Measurements from ENCODE around the gene ZNF17. TPM values are rescaled to one million over a fixed set of nuclear protein-coding genes. Genes with fewer than 3 reads are reported as not detected.
"Not testable (repeated sequence)": the region's sequence is repeated elsewhere in the genome, so short reads cannot be mapped to it uniquely, and the experiment has no call there.

The ZNF17 gene
- total and polyA plus RNA-seq, 2 of the 8 experiments (the other 6 are each of a cell fraction or from before 2014, with no cell fraction given), result 3.8 to 10.2 TPM

DNA sequence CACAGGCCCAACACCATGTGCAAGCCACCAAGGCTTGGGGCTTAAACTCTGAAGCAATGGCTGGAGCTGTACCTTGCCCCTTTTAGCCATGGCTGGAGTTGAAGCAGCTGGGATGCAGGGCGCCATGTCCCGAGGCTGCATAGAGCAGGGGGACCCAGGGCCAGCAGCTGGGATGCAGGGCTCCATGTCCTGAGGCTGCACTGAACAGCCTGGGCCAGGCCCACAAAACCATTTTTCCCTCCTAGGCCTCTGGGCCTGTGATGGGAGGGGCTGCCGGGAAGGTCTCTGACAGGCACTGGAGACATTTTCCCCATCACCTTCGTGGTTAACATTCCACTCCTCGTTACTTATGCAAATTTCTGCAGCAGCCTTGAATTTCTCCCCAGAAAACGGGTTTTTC, 36.8 kb upstream of the ZNF17 start:
- Histone ChIP-seq H3K9me3 (ENCODE audit: insufficient read depth in 2 of 2, low read depth in 1 of 2, low read length in 1 of 2) (peaks cover 35 to 37% of the 10 kb centered on the region in 2 experiments), H2BK120ac (replicated peaks; ENCODE audit: low read depth, low read length) (no peak overlapping the region), H3K4me3 (ENCODE audit: extremely low read depth in 1 of 4, insufficient read depth in 2 of 4, low read depth in 3 of 4, low read length in 4 of 4) (no peak overlapping the region), H3K18ac (ENCODE audit: extremely low read depth, low read length) (no peak overlapping the region), H3K79me2 (ENCODE audit: control insufficient read depth in 1 of 2, insufficient read depth in 2 of 2, low read length in 2 of 2) (no peaks in the 10 kb centered on the region), H3K9ac (replicated peaks in 1 of 4; ENCODE audit: extremely low read depth in 1 of 4, low read depth in 3 of 4, low read length in 3 of 4) (no peak overlapping the region), H3K14ac (ENCODE audit: insufficient read length) (no peak overlapping the region), H3K23ac (ENCODE audit: insufficient read length) (no peak overlapping the region), H3K56ac (replicated peaks; ENCODE audit: insufficient read length, low read depth, low read length) (no peak overlapping the region), H2BK5ac (ENCODE audit: low read depth, low read length) (no peak overlapping the region), H2BK20ac (ENCODE audit: low read length) (no peak overlapping the region), H3K4me1 (replicated peaks in 1 of 4; ENCODE audit: control insufficient read depth in 3 of 4, insufficient read depth in 4 of 4, low read length in 3 of 4) (no peaks in the 10 kb centered on the region), H2BK12ac (ENCODE audit: low read depth, low read length) (no peak overlapping the region), H3K4me2 (ENCODE audit: insufficient read depth in 1 of 2, low read depth in 2 of 2, low read length in 2 of 2) (no peak overlapping the region), H2AK5ac (ENCODE audit: low read depth, low read length) (no peak overlapping the region), H3K79me1 (ENCODE audit: low read depth, low read length) (no peaks in the 10 kb centered on the region), H3K23me2 (ENCODE audit: low read depth, low read length) (no peaks in the 10 kb centered on the region), H2BK15ac (ENCODE audit: low read length) (no peak overlapping the region), H4K91ac (replicated peaks; ENCODE audit: insufficient read length, low read length) (no peak overlapping the region), H3K4ac (replicated peaks; ENCODE audit: insufficient read length, low read depth, low read length) (no peak overlapping the region), H3K36me3 (ENCODE audit: control insufficient read depth in 2 of 4, insufficient read depth in 4 of 4, low read length in 3 of 4) (peaks cover 0 to 32% (median 0%) of the 10 kb centered on the region in 4 experiments; a peak in 3 of 8 replicates), H3K27me3 (replicated peaks in 1 of 4; ENCODE audit: control insufficient read depth in 3 of 4, extremely low read depth in 1 of 4, insufficient read depth in 3 of 4, low read length in 3 of 4) (no peaks in the 10 kb centered on the region), H2AFZ (ENCODE audit: low read length) (no peak overlapping the region), H4K20me1 (replicated peaks in 1 of 2; ENCODE audit: control insufficient read depth in 1 of 2, insufficient read depth in 2 of 2, low read length in 2 of 2) (no peaks in the 10 kb centered on the region), H4K8ac (ENCODE audit: extremely low read depth, insufficient read depth, low read length) (no peak overlapping the region), H4K5ac (ENCODE audit: insufficient read length, low read depth, low read length) (no peak overlapping the region), H3K27ac (ENCODE audit: low read depth, low read length) (no peak overlapping the region)
- FAIRE-seq, result no peak
- CTCF ChIA-PET (ENCODE audit: partially characterized antibody), result no interaction called here
- TF ChIP-seq EGR1 (IDR thresholded peaks at IDR 0.05; ENCODE audit: borderline replicate concordance, low read depth, low read length), result no peak
- POLR2A ChIA-PET (ENCODE audit: partially characterized antibody), result no interaction called here
- no peak for DNase-seq (ENCODE audit: low read depth in 1 of 2, low spot score in 2 of 2)
- WGBS, 2 experiments (ENCODE audit: extremely low coverage in 1 of 2, insufficient coverage in 1 of 2, insufficient read length in 1 of 2, insufficient replicate concordance in 2 of 2, low coverage in 1 of 2, low lambda C conversion rate in 2 of 2, missing lambda C conversion rate in 1 of 2), result 93% methylated on average over 6 of the region's 6 CpGs; no CpG with 5 or more reads in 1 of the 2 experiments

DNA sequence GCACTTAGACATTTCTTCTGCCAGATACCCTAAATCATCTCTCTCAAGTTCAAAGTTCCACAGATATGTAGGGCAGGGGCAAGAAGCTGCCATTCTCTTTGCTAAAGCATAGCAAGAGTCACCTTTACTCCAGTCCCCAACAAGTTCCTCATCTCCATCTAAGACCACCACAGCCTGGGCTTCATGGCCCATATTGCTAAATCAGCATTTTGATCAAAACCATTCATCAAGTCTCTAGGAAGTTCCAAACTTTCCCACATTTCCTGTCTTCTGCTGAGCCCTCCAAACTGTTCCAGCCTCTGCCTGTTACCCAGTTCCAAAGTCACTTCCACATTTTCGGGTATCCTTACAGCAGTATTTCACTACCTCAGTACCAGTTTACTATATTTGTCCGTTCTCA, 36.3 kb upstream of the ZNF17 start:
- H3K27ac ChIP-seq (ENCODE audit: low read depth, low read length); H3K56ac ChIP-seq (replicated peaks; ENCODE audit: insufficient read length, low read depth, low read length); H3K4me2 ChIP-seq (ENCODE audit: insufficient read depth in 1 of 2, low read depth in 2 of 2, low read length in 2 of 2); H3K4me3 ChIP-seq (ENCODE audit: extremely low read depth in 1 of 4, insufficient read depth in 2 of 4, low read depth in 3 of 4, low read length in 4 of 4); H2BK15ac ChIP-seq (ENCODE audit: low read length); H3K14ac ChIP-seq (ENCODE audit: insufficient read length); H3K79me2 ChIP-seq (ENCODE audit: control insufficient read depth in 1 of 2, insufficient read depth in 2 of 2, low read length in 2 of 2); H2BK20ac ChIP-seq (ENCODE audit: low read length); H2AFZ ChIP-seq (ENCODE audit: low read length); H3K23me2 ChIP-seq (ENCODE audit: low read depth, low read length); H2BK5ac ChIP-seq (ENCODE audit: low read depth, low read length); H3K18ac ChIP-seq (ENCODE audit: extremely low read depth, low read length); H2BK12ac ChIP-seq (ENCODE audit: low read depth, low read length); POLR2A ChIA-PET (ENCODE audit: partially characterized antibody); H2BK120ac ChIP-seq (replicated peaks; ENCODE audit: low read depth, low read length); H3K23ac ChIP-seq (ENCODE audit: insufficient read length); H3K79me1 ChIP-seq (ENCODE audit: low read depth, low read length); H3K9ac ChIP-seq (replicated peaks in 1 of 4; ENCODE audit: extremely low read depth in 1 of 4, low read depth in 3 of 4, low read length in 3 of 4); H4K20me1 ChIP-seq (replicated peaks in 1 of 2; ENCODE audit: control insufficient read depth in 1 of 2, insufficient read depth in 2 of 2, low read length in 2 of 2); H3K4me1 ChIP-seq (replicated peaks in 1 of 4; ENCODE audit: control insufficient read depth in 3 of 4, insufficient read depth in 4 of 4, low read length in 3 of 4); H4K8ac ChIP-seq (ENCODE audit: extremely low read depth, insufficient read depth, low read length); H3K4ac ChIP-seq (replicated peaks; ENCODE audit: insufficient read length, low read depth, low read length); H4K5ac ChIP-seq (ENCODE audit: insufficient read length, low read depth, low read length); FAIRE-seq; H4K91ac ChIP-seq (replicated peaks; ENCODE audit: insufficient read length, low read length); H3K27me3 ChIP-seq (replicated peaks in 1 of 4; ENCODE audit: control insufficient read depth in 3 of 4, extremely low read depth in 1 of 4, insufficient read depth in 3 of 4, low read length in 3 of 4); DNase-seq (ENCODE audit: low read depth in 1 of 2, low spot score in 2 of 2); H2AK5ac ChIP-seq (ENCODE audit: low read depth, low read length): not testable (repeated sequence)
- 94% methylated on average over 2 of the region's 2 CpGs; no CpG with 5 or more reads in 1 of the 2 experiments for WGBS, 2 experiments (ENCODE audit: extremely low coverage in 1 of 2, insufficient coverage in 1 of 2, insufficient read length in 1 of 2, insufficient replicate concordance in 2 of 2, low coverage in 1 of 2, low lambda C conversion rate in 2 of 2, missing lambda C conversion rate in 1 of 2)
- peaks cover 35 to 37% of the 10 kb centered on the region in 2 experiments for H3K9me3 ChIP-seq (ENCODE audit: insufficient read depth in 2 of 2, low read depth in 1 of 2, low read length in 1 of 2)
- CTCF ChIA-PET (ENCODE audit: partially characterized antibody), result interaction anchor here (0.6 kb wide), 1 partner anchor 420 kb away, joined by 3 read pairs; no protein-coding TSS in a partner anchor
- peaks cover 0 to 32% (median 0%) of the 10 kb centered on the region in 4 experiments; a peak in 3 of 8 replicates for H3K36me3 ChIP-seq (ENCODE audit: control insufficient read depth in 2 of 4, insufficient read depth in 4 of 4, low read length in 3 of 4)
